ENCODE results near the gene PKDCC. TPM values are rescaled to one million over a fixed set of nuclear protein-coding genes. Genes with fewer than 3 reads are reported as not detected.
A peak's percentile ranks its signal among the peaks of the same experiment; 100 is the strongest.

Gene PKDCC
- total and polyA plus RNA-seq, 2 of the 13 experiments (the other 11 are each of a cell fraction or from before 2014, with no cell fraction given) = 52.6 to 58.8 TPM

- no peak for TF ChIP-seq IKZF4 (CRISPR knock-in tag; IDR thresholded peaks at IDR 0.05; ENCODE audit: borderline replicate concordance, low read depth, not compliant biosample characterization)
- no peak for TF ChIP-seq KDM1A (CRISPR knock-in tag; IDR thresholded peaks at IDR 0.05)
- no peak for TF ChIP-seq JARID2 (CRISPR knock-in tag; IDR thresholded peaks at IDR 0.05; ENCODE audit: insufficient replicate concordance)
- peak; percentile 92; the same call in 1 of the 2 replicates for TF ChIP-seq MED13 (CRISPR knock-in tag; IDR thresholded peaks at IDR 0.05)
- peak; percentile 62 for TF ChIP-seq CEBPG (CRISPR knock-in tag; IDR thresholded peaks at IDR 0.05)
- no peak; the same call in 1 of the 2 replicates for TF ChIP-seq POGK (CRISPR knock-in tag; conservative IDR thresholded peaks at IDR 0.05)
- no peak for TF ChIP-seq SRSF1 (optimal IDR thresholded peaks at IDR 0.05; ENCODE audit: low read depth, low read length)
- peak; percentile 94 for TF ChIP-seq AHDC1 (CRISPR knock-in tag; IDR thresholded peaks at IDR 0.05; ENCODE audit: borderline replicate concordance)
- TF ChIP-seq NFRKB (IDR thresholded peaks at IDR 0.05) = no peak
- TF ChIP-seq AFF4 (CRISPR knock-in tag; IDR thresholded peaks at IDR 0.05) = 0 out of 2 replicates have a peak, but pooled peaks have one; percentile 65
- peak; percentile 59 for TF ChIP-seq ASH2L (IDR thresholded peaks at IDR 0.05; ENCODE audit: insufficient read length, low read depth, low read length)
- TF ChIP-seq ZNF557 (CRISPR knock-in tag; IDR thresholded peaks at IDR 0.05) = no peak
- TF ChIP-seq HOXA9 (CRISPR knock-in tag; IDR thresholded peaks at IDR 0.05; ENCODE audit: borderline replicate concordance) = no peak
- no peak for TF ChIP-seq PAWR (CRISPR knock-in tag; IDR thresholded peaks at IDR 0.05; ENCODE audit: borderline replicate concordance)
- TF ChIP-seq THAP7 (CRISPR knock-in tag; IDR thresholded peaks at IDR 0.05) = peak; percentile 59; the same call in 1 of the 2 replicates
- no peak for TF ChIP-seq ZNF776 (CRISPR knock-in tag; IDR thresholded peaks at IDR 0.05)
Observed at GRCh38 chr2:42105330-42106256, 57.8 kb downstream of the PKDCC start (continued).

Measured in HepG2 (cell line).